Stimulated activated memory B cell treated with anti-CD40 and anti-IgM and Interleukin-4, amounts not matched to agents 10 μg/mL and 1 μg/mL and 100 μg/mL, for 72 hours (primary cell): ENCODE measurements around the gene FEV.
A peak's percentile ranks its signal among the peaks of the same experiment; 100 is the strongest.

Source experiments
- ATAC-seq: fragments of 150-1000 bp; cut with Tn5 transposase; 2 replicates; pipeline ENCODE4 v1.10.0; 2021
- H3K27ac Mint-ChIP-seq: one replicate; pipeline ENCODE4 v1.8.0; 2022; ENCODE audit warnings: mild to moderate bottlenecking, mixed read lengths
- H3K27me3 Mint-ChIP-seq: one replicate; pipeline ENCODE4 v1.8.0; 2022; ENCODE audit warnings: mixed read lengths
- H3K36me3 Mint-ChIP-seq: one replicate; pipeline ENCODE4 v1.8.0; 2022; ENCODE audit warnings: mixed read lengths
- H3K4me1 Mint-ChIP-seq: one replicate; pipeline ENCODE4 v1.8.0; 2022; ENCODE audit warnings: mixed read lengths
- H3K4me3 Mint-ChIP-seq: one replicate; pipeline ENCODE4 v1.8.0; 2022; ENCODE audit warnings: mild to moderate bottlenecking, moderate library complexity, mixed read lengths
- H3K9me3 Mint-ChIP-seq: one replicate; pipeline ENCODE4 v1.8.0; 2022; ENCODE audit warnings: mixed read lengths

The FEV gene

GRCh38 chr2:219021591-219021990 lies 36.6 kb upstream of the FEV start:
- H3K36me3 Mint-ChIP-seq = no peaks in the 10 kb centered on the region
- ATAC-seq = no peak
- H3K4me1 Mint-ChIP-seq = no peaks in the 10 kb centered on the region
- no peaks in the 10 kb centered on the region for H3K9me3 Mint-ChIP-seq
- no peak overlapping the region for H3K27ac Mint-ChIP-seq
- no peak overlapping the region for H3K4me3 Mint-ChIP-seq
- peaks cover 56% of the 10 kb centered on the region for H3K27me3 Mint-ChIP-seq

GRCh38 chr2:219020604-219021365 lies 35.8 kb upstream of the FEV start:
- peaks cover 56% of the 10 kb centered on the region for H3K27me3 Mint-ChIP-seq
- no peaks in the 10 kb centered on the region for H3K36me3 Mint-ChIP-seq
- H3K4me1 Mint-ChIP-seq = no peaks in the 10 kb centered on the region
- H3K27ac Mint-ChIP-seq = no peak overlapping the region
- ATAC-seq = no peak
- no peak overlapping the region for H3K4me3 Mint-ChIP-seq
- H3K9me3 Mint-ChIP-seq = no peaks in the 10 kb centered on the region

GRCh38 chr2:219019436-219019835 lies 34.5 kb upstream of the FEV start:
- Mint-ChIP-seq H3K4me1 (no peaks in the 10 kb centered on the region), H3K36me3 (no peaks in the 10 kb centered on the region), H3K4me3 (no peak overlapping the region), H3K27me3 (peaks cover 51% of the 10 kb centered on the region), H3K27ac (no peak overlapping the region), H3K9me3 (no peaks in the 10 kb centered on the region)
- no peak for ATAC-seq

- Mint-ChIP-seq H3K27ac (no peak overlapping the region), H3K36me3 (no peaks in the 10 kb centered on the region), H3K4me1 (no peaks in the 10 kb centered on the region), H3K4me3 (no peak overlapping the region), H3K9me3 (no peaks in the 10 kb centered on the region), H3K27me3 (peaks cover 58% of the 10 kb centered on the region)
- ATAC-seq = no peak
Measured at GRCh38 chr2:219018726-219019125, 33.7 kb upstream of the FEV start.

GRCh38 chr2:219018286-219018685 lies 33.3 kb upstream of the FEV start:
- Mint-ChIP-seq H3K9me3 (no peaks in the 10 kb centered on the region), H3K27me3 (peaks cover 62% of the 10 kb centered on the region), H3K36me3 (no peaks in the 10 kb centered on the region), H3K4me1 (no peaks in the 10 kb centered on the region), H3K27ac (no peak overlapping the region), H3K4me3 (no peak overlapping the region)
- ATAC-seq = no peak

GRCh38 chr2:219017201-219017931 lies 32.4 kb upstream of the FEV start:
- H3K27me3 Mint-ChIP-seq = peaks cover 63% of the 10 kb centered on the region
- H3K36me3 Mint-ChIP-seq = no peaks in the 10 kb centered on the region
- H3K9me3 Mint-ChIP-seq = no peaks in the 10 kb centered on the region
- H3K4me3 Mint-ChIP-seq = no peak overlapping the region
- no peaks in the 10 kb centered on the region for H3K4me1 Mint-ChIP-seq
- no peak overlapping the region for H3K27ac Mint-ChIP-seq
- no peak for ATAC-seq

- Mint-ChIP-seq H3K9me3 (no peaks in the 10 kb centered on the region), H3K4me3 (no peak overlapping the region), H3K27me3 (peaks cover 61% of the 10 kb centered on the region), H3K27ac (no peak overlapping the region), H3K4me1 (no peaks in the 10 kb centered on the region), H3K36me3 (no peaks in the 10 kb centered on the region)
- ATAC-seq = no peak
Measured at GRCh38 chr2:219016721-219017120, 31.7 kb upstream of the FEV start.

- H3K27me3 Mint-ChIP-seq = peaks cover 73% of the 10 kb centered on the region
- no peak for ATAC-seq
- no peak overlapping the region for H3K27ac Mint-ChIP-seq
- no peaks in the 10 kb centered on the region for H3K36me3 Mint-ChIP-seq
- H3K4me1 Mint-ChIP-seq = no peaks in the 10 kb centered on the region
- H3K4me3 Mint-ChIP-seq = no peak overlapping the region
- H3K9me3 Mint-ChIP-seq = no peaks in the 10 kb centered on the region
Measured at GRCh38 chr2:219010873-219011272, 25.9 kb upstream of the FEV start.

GRCh38 chr2:219010162-219010756 lies 25.3 kb upstream of the FEV start:
- ATAC-seq = peak; percentile 14
- no peaks in the 10 kb centered on the region for H3K9me3 Mint-ChIP-seq

GRCh38 chr2:219009294-219009693 lies 24.3 kb upstream of the FEV start:
- Mint-ChIP-seq H3K9me3 (no peaks in the 10 kb centered on the region), H3K36me3 (no peaks in the 10 kb centered on the region), H3K4me1 (peaks cover under 1% of the 10 kb centered on the region), H3K27ac (no peak overlapping the region), H3K27me3 (peaks cover 81% of the 10 kb centered on the region), H3K4me3 (no peak overlapping the region)
- ATAC-seq = no peak

More at GRCh38 chr2:219010162-219010756, 25.3 kb upstream of the FEV start:
- Mint-ChIP-seq H3K36me3 (no peaks in the 10 kb centered on the region), H3K4me3 (no peak overlapping the region), H3K4me1 (no peaks in the 10 kb centered on the region), H3K27ac (no peak overlapping the region), H3K27me3 (peaks cover 79% of the 10 kb centered on the region)

GRCh38 chr2:219003979-219004378 lies 19.0 kb upstream of the FEV start:
- Mint-ChIP-seq H3K4me3 (no peak overlapping the region), H3K9me3 (no peaks in the 10 kb centered on the region), H3K27me3 (peaks cover 90% of the 10 kb centered on the region), H3K36me3 (no peaks in the 10 kb centered on the region), H3K4me1 (peaks cover 27% of the 10 kb centered on the region), H3K27ac (no peak overlapping the region)
- no peak for ATAC-seq

GRCh38 chr2:219003267-219003634 lies 18.3 kb upstream of the FEV start:
- no peak for ATAC-seq
- Mint-ChIP-seq H3K4me3 (no peak overlapping the region), H3K27me3 (peaks cover 88% of the 10 kb centered on the region)

GRCh38 chr2:219002395-219003266 lies 17.6 kb upstream of the FEV start:
- peak overlapping the region; percentile 65 for H3K4me3 Mint-ChIP-seq
- peaks cover 88% of the 10 kb centered on the region for H3K27me3 Mint-ChIP-seq
- H3K4me1 Mint-ChIP-seq = peaks cover 27% of the 10 kb centered on the region
- no peak overlapping the region for H3K27ac Mint-ChIP-seq
- no peaks in the 10 kb centered on the region for H3K36me3 Mint-ChIP-seq
- ATAC-seq = no peak
- no peaks in the 10 kb centered on the region for H3K9me3 Mint-ChIP-seq

More at GRCh38 chr2:219003267-219003634, 18.3 kb upstream of the FEV start:
- no peak overlapping the region for H3K27ac Mint-ChIP-seq
- H3K9me3 Mint-ChIP-seq = no peaks in the 10 kb centered on the region
- H3K4me1 Mint-ChIP-seq = peaks cover 27% of the 10 kb centered on the region
- no peaks in the 10 kb centered on the region for H3K36me3 Mint-ChIP-seq

GRCh38 chr2:219001577-219002394 lies 16.8 kb upstream of the FEV start:
- peak; percentile 40 for ATAC-seq
- Mint-ChIP-seq H3K27ac (no peak overlapping the region), H3K9me3 (no peaks in the 10 kb centered on the region), H3K4me1 (peaks cover 27% of the 10 kb centered on the region), H3K4me3 (peak overlapping the region; percentile 46), H3K36me3 (no peaks in the 10 kb centered on the region), H3K27me3 (peaks cover 88% of the 10 kb centered on the region)
